Measurements from ENCODE around the gene MEAK7.

Gene MEAK7

GRCh38 chr16:84486126-84486525 is 18.3 kb downstream of the MEAK7 start:
- no peak for DNase-seq

- no peak for DNase-seq
Measured at GRCh38 chr16:84485255-84486010, 19.0 kb downstream of the MEAK7 start.

GRCh38 chr16:84484579-84485254 is 19.7 kb downstream of the MEAK7 start:
- DNase-seq, result peak; percentile 57

- DNase-seq, result no peak
Measured at GRCh38 chr16:84483882-84484565, 20.4 kb downstream of the MEAK7 start.

- no peak for DNase-seq
Measured at GRCh38 chr16:84482951-84483881, 21.2 kb downstream of the MEAK7 start.

GRCh38 chr16:84482001-84482891 is 22.2 kb downstream of the MEAK7 start:
- no peak for DNase-seq

- no peak for DNase-seq
Measured at GRCh38 chr16:84481051-84481735, 23.3 kb downstream of the MEAK7 start.

GRCh38 chr16:84479716-84480450 is 24.6 kb downstream of the MEAK7 start:
- DNase-seq, result no peak

GRCh38 chr16:84478172-84478947 is 26.1 kb downstream of the MEAK7 start:
- DNase-seq, result peak; percentile 15

GRCh38 chr16:84477661-84478060 is 26.8 kb downstream of the MEAK7 start:
- no peak for DNase-seq

- DNase-seq, result no peak
Measured at GRCh38 chr16:84476401-84476800, 28.1 kb downstream of the MEAK7 start.

- DNase-seq, result no peak
Measured at GRCh38 chr16:84475643-84476240, 28.7 kb downstream of the MEAK7 start.

GRCh38 chr16:84471966-84472365 is 32.5 kb downstream of the MEAK7 start:
- no peak for DNase-seq

- no peak for DNase-seq
Measured at GRCh38 chr16:84471316-84471715, 33.1 kb downstream of the MEAK7 start.

- no peak for DNase-seq
Measured at GRCh38 chr16:84467709-84468108, 36.8 kb downstream of the MEAK7 start.

- no peak for DNase-seq
Measured at GRCh38 chr16:84467256-84467655, 37.2 kb downstream of the MEAK7 start.

GRCh38 chr16:84466692-84467091 is 37.8 kb downstream of the MEAK7 start:
- no peak for DNase-seq

- DNase-seq, result no peak
Measured at GRCh38 chr16:84465154-84465553, 39.3 kb downstream of the MEAK7 start.

- peak; percentile 57 for DNase-seq
Measured at GRCh38 chr16:84464116-84464515, 40.3 kb downstream of the MEAK7 start.
